GM13976 (cell line): ENCODE data around the gene CACNG4.
A peak's percentile ranks its signal among the peaks of the same experiment; 100 is the strongest.

Source experiments
- DNase-seq: peaks from one replicate; pipeline ENCODE4 v3.0.0; 2012; ENCODE audit warnings: low spot score
- in situ Hi-C: fragments of 300-500 bp; cut with MboI; formaldehyde crosslinking; loops from one replicate; pipeline ENCODE4 v1.12.0; 2022; ENCODE audit warnings: low sequenced_read_pairs, mixed read lengths, inconsistent platforms; ENCODE audit not compliant: unreplicated experiment
- TF ChIP-seq, protein P1 (sequence below): IDR thresholded peaks from 2 replicates; pipeline ENCODE4 v1.5.1; 2012; ENCODE audit warnings: borderline replicate concordance, mild to moderate bottlenecking; ENCODE audit not compliant: insufficient read depth; ENCODE audit errors: extremely low read depth, missing control alignments, control extremely low read depth

CACNG4 gene

DNA sequence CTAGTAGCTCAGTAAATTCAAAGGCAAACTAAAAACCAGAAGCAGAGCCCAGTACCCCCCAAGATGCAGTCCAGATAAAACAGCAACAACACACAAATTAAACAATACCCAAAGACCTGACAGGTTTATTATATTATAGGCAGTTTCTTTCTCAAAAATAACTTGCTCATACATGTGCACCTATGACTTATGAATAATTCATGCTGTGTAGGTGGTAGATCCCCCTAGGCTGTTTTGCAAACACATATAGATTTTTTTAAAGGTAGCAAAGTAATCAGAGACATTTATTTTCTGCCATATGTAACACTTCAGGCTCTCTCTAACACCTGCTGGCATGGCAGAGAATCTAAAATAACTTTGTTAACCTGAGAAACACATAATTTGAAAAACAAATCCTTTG, 107.1 kb downstream of the CACNG4 start:
- TF ChIP-seq, protein P1, sequence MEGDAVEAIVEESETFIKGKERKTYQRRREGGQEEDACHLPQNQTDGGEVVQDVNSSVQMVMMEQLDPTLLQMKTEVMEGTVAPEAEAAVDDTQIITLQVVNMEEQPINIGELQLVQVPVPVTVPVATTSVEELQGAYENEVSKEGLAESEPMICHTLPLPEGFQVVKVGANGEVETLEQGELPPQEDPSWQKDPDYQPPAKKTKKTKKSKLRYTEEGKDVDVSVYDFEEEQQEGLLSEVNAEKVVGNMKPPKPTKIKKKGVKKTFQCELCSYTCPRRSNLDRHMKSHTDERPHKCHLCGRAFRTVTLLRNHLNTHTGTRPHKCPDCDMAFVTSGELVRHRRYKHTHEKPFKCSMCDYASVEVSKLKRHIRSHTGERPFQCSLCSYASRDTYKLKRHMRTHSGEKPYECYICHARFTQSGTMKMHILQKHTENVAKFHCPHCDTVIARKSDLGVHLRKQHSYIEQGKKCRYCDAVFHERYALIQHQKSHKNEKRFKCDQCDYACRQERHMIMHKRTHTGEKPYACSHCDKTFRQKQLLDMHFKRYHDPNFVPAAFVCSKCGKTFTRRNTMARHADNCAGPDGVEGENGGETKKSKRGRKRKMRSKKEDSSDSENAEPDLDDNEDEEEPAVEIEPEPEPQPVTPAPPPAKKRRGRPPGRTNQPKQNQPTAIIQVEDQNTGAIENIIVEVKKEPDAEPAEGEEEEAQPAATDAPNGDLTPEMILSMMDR: no peak
- in situ Hi-C loops: no loop called here
- no peak for DNase-seq

DNA sequence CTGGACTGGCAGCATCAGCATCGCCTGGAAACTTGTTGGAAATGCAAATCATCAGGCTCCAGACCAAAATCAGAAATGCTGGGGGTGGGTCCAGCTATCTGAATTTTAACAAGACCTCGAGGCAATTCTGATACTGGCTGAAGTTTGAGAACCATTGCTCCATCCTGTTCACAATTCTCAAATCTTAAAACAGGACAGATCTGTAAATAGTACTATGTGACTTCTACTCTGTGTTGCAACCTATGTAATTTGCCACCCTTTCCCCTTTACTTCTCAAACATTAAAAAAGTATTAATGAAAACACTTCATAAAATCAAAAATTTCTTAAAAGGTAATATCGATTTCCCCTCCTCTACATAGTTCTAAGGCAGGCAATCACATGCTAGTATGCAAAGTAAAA, 108.4 kb downstream of the CACNG4 start:
- in situ Hi-C loops: no loop called here
- TF ChIP-seq, protein P1: no peak
- no peak for DNase-seq

DNA sequence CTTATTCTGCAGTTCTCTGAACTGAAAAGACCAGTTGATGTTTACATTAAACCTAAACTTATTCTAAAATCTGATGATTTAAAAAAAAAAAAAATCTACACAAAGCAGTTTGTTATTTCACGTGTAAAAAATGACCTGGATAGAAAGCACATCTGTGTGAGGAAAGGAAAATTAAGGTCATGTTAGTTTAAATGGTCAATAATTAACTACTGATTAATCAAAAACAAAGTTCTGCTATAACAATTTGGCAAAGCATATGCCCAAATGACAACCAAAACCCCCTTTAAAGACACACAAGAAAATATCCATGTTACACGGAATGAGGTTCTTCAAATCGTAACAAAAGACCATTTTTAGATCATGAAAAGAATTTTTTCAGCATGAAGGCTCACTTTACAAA, 110.3 kb downstream of the CACNG4 start:
- TF ChIP-seq, protein P1: no peak
- in situ Hi-C loops: no loop called here
- DNase-seq: no peak

DNA sequence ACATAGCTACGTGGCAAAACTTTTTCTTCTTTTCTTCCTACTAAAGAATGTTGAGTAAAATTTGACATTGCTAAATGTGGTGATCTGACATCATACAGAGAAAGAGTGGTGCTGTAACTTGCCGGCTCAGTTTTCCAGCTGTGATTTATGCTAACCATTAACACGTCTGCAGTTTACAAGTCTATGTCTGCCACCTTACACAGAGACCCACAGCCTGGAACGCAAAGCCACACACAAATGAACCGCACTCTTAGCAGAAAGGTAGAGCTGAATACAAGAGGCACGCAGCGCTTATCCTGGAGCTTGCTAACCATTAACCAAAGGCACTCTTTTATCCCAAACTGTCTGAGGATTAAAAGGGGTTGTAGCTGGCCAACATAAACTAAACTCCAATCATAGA, 111.8 kb downstream of the CACNG4 start:
- no peak for DNase-seq
- TF ChIP-seq, protein P1: no peak
- in situ Hi-C loops: no loop called here

DNA sequence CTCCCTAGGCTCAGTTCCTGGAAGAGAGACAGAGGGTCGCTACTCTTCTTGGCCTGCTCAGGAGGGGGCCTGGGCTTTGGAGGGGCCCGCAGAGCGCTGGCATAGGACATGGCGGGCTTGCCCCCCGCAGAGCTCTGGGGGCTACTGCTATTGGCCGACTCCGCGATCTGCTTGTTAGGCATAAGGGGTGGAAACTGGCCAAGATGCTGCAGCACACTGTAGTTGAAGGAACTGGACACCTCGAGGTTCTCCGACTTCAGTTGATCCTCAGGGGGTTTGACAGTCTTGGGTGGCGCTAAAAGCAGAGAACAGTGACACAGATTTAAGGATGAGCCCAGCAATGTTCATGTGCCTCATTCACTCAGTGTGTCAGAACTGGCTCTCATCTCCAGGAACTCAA, 113.8 kb downstream of the CACNG4 start:
- in situ Hi-C loops: no loop called here
- TF ChIP-seq, protein P1: no peak
- no peak for DNase-seq

DNA sequence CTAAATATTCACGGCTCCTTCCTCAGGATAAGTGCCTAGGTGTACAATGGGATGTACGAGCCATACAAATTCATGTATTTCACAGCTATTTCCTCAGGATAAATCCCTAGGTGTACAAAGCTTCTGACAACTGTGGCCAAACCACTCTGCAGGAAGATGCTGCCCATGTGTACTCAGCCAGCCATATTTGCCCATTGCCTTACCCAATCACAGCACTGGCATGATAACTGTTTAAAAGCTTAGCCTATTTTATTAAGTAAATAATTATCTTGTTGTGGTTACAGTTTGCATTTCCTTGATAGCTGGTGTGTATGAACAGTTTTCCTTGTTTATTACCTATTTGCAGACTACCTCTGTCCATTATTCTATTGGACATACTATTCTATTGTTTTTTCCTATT, 115.0 kb downstream of the CACNG4 start:
- in situ Hi-C loops: no loop called here
- no peak for DNase-seq
- TF ChIP-seq, protein P1: no peak

DNA sequence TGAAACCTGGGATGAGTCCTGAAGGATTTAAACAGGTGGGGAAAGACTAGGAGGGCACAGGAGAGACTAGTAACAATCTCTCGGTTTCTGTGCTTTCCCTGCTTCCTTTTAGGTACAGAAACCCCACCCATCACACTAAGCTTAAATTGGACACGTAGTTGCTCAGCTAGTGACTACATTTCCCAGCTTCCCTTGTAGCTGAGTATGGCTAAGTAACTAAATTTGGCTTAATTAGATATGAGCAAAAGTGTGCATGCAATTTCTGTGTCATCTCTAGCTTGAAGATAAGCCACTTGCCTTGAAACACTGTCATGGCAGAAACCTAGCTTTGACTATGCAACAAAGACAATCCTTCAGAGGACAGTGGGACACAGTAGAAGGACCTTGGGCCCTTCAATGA, 116.3 kb downstream of the CACNG4 start:
- TF ChIP-seq, protein P1: no peak
- peak; percentile 28 for DNase-seq
- in situ Hi-C loops: no loop called here
